D341Med (cell line): Measurements from ENCODE around the gene SLC49A3.

ENCODE experiments used
- DNase-seq: peaks from one replicate; pipeline ENCODE4 v3.0.0; 2012; ENCODE audit warnings: low spot score

Gene SLC49A3

GRCh38 chr4:666822-667544 is 22.0 kb downstream of the SLC49A3 start:
- DNase-seq: no peak

GRCh38 chr4:666436-666810 is 22.5 kb downstream of the SLC49A3 start:
- no peak for DNase-seq

- DNase-seq: no peak
These were observed 23.1 kb downstream of the SLC49A3 start for GRCh38 chr4:665751-666435.

GRCh38 chr4:665381-665750 is 23.6 kb downstream of the SLC49A3 start:
- no peak for DNase-seq

- DNase-seq: no peak
These were observed 24.2 kb downstream of the SLC49A3 start for GRCh38 chr4:664713-665231.

- DNase-seq: peak; percentile 96
These were observed 25.2 kb downstream of the SLC49A3 start for GRCh38 chr4:663438-664428.

GRCh38 chr4:663046-663437 is 25.9 kb downstream of the SLC49A3 start:
- no peak for DNase-seq

GRCh38 chr4:661881-662761 is 26.8 kb downstream of the SLC49A3 start:
- no peak for DNase-seq

GRCh38 chr4:661231-661630 is 27.7 kb downstream of the SLC49A3 start:
- DNase-seq: no peak

GRCh38 chr4:660401-660800 is 28.6 kb downstream of the SLC49A3 start:
- no peak for DNase-seq

GRCh38 chr4:659851-660250 is 29.1 kb downstream of the SLC49A3 start:
- no peak for DNase-seq

- no peak for DNase-seq
These were observed 30.0 kb downstream of the SLC49A3 start for GRCh38 chr4:658681-659667.

GRCh38 chr4:657834-658667 is 30.9 kb downstream of the SLC49A3 start:
- no peak for DNase-seq

- DNase-seq: no peak
These were observed 31.6 kb downstream of the SLC49A3 start for GRCh38 chr4:657338-657833.

- no peak for DNase-seq
These were observed 32.3 kb downstream of the SLC49A3 start for GRCh38 chr4:656436-657337.

- DNase-seq: no peak
These were observed 33.3 kb downstream of the SLC49A3 start for GRCh38 chr4:655464-656151.

- no peak for DNase-seq
These were observed 34.0 kb downstream of the SLC49A3 start for GRCh38 chr4:654871-655463.
